Measurements from ENCODE around the gene TSHZ3.
A peak's percentile ranks its signal among the peaks of the same experiment; 100 is the strongest.

Gene TSHZ3, protein sequence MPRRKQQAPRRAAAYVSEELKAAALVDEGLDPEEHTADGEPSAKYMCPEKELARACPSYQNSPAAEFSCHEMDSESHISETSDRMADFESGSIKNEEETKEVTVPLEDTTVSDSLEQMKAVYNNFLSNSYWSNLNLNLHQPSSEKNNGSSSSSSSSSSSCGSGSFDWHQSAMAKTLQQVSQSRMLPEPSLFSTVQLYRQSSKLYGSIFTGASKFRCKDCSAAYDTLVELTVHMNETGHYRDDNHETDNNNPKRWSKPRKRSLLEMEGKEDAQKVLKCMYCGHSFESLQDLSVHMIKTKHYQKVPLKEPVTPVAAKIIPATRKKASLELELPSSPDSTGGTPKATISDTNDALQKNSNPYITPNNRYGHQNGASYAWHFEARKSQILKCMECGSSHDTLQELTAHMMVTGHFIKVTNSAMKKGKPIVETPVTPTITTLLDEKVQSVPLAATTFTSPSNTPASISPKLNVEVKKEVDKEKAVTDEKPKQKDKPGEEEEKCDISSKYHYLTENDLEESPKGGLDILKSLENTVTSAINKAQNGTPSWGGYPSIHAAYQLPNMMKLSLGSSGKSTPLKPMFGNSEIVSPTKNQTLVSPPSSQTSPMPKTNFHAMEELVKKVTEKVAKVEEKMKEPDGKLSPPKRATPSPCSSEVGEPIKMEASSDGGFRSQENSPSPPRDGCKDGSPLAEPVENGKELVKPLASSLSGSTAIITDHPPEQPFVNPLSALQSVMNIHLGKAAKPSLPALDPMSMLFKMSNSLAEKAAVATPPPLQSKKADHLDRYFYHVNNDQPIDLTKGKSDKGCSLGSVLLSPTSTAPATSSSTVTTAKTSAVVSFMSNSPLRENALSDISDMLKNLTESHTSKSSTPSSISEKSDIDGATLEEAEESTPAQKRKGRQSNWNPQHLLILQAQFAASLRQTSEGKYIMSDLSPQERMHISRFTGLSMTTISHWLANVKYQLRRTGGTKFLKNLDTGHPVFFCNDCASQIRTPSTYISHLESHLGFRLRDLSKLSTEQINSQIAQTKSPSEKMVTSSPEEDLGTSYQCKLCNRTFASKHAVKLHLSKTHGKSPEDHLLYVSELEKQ

DNA sequence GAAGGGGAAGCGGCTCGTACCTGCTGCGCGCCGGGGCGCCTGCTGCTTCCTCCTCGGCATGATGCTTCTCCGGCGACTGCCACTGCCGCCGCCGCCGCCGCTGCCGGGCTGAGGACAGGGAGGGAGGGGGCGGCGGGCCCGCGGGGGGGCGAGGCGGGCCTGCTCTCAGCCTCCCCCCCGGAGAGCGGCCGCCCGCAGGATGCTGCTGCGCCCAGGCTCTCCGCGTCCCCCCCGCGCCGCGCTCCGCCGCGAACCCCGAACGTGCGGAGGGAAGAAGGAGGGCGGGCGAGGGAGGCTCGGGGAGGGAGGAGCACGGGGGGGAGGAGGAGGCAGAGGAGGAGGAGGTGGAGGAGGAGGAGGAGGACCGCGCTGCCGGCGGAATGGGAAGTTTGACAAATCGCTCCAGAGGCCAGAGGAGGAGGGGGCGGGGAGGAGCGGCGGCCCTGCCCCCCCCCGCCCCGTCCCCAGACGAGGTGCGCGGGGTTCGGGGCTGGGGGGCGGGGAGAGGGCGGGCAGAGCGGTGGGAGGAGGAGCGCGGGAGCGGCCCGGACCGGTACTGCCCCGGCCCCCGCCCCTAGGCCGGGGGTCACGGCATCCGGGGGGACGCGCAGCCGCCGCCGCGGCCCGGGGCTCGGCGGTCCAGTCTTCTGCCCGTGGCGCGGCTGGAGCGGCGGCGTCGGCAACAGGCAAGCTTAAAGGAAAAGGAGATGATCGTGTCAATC, at the start of gene TSHZ3:
TSS of gene TSHZ3 (minus strand) at position 277 of the 722 bp plus-strand sequence. CDS start at position 60, 217 bp downstream.
- DNase-seq = peak; percentile 51

DNA sequence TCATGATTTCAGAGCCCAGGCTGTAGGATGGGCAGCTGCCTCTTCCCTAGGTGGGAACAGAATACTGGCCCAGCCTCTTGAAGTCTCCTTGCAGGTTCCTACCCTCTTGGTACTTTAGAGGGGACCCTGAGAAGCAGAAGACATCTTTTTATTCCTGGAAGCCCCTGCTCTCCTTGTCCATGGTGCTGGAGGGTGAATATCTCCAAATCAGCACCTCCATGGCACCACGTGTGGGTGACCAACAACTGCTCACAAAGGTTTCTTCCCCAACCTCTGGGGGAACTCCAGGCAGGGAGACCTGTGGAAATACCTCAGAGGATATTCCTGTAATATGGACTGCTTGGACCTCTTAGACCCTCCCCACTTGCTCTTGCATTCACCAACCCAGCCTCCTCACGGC, 48.1 kb upstream of the TSHZ3 start:
- DNase-seq = no peak

DNA sequence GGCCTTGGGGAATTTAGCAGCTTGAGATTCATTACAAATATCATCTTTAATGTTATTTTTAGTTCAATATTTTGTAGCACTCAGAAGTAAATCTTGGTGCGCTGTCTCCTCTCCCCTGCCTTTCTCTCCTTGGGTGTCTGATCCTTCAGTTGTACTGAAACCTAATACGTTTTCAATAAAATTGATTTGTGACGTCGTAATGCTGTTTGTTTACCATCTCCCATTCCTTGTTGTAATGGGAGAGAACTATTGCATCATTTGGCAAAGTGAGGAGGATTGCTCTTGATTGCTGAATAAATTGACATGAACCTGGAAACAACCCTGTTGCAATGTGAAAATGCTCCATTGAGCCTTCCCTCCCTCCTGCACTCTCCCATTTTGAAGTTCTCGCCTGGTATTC, 43.2 kb upstream of the TSHZ3 start:
- DNase-seq = no peak

DNA sequence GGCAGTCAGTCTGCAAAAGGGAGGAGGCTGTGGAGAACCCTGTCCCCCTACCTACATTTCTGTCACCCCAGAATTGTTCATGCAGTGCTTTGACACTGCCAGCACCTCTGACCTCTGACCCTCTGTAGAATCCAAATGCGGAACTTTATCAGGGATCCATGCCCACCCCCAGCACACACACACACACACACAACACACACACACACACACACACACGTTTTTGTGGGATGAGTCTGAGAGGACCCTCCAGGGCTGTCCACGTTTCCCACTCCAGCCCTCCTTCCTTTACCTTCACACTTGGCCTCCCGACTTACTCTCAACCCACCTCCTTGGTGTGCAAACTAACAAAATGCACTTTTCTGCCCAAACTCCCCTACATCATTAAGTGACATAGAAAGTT, 42.3 kb upstream of the TSHZ3 start:
- no peak for DNase-seq

DNA sequence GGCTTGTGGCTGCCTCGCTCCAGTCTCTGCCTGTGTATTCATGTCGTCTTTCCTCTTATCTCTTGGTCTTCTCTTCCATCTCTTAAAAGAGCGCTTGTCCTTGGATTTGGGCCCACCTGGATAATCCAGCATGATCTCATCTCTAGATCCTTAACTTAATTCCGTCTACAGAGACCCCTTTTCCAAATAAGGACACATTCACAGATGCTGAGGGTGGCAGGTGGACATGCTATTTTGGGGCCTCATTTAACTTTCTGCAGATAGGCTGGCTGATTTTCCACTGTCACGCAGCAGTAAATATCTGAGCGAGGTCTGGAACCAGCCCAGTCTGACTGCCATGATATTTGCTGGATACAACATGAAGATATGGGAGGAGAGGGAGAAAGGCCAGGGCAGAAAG, 41.5 kb upstream of the TSHZ3 start:
- no peak for DNase-seq

DNA sequence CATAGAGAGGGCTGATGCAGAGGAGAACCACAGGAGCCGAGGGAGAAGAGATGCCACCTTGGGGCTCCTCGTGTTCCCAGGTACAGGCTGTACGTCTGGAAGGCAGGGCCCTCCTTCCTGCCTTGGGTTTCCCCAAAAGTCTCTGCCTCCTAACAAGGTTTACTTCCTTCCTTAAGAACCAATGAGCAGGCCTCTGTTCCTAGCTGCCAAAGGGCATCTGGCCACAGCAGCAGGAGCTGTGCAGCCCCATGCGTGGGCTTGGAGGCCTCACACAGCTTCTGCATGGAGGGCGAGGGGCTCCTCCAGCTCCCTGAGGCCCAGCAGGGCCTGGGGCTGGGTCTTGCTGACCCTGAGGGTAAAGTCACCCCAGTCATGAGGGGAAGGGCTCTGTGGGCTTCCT, 40.6 kb upstream of the TSHZ3 start:
- no peak for DNase-seq

DNA sequence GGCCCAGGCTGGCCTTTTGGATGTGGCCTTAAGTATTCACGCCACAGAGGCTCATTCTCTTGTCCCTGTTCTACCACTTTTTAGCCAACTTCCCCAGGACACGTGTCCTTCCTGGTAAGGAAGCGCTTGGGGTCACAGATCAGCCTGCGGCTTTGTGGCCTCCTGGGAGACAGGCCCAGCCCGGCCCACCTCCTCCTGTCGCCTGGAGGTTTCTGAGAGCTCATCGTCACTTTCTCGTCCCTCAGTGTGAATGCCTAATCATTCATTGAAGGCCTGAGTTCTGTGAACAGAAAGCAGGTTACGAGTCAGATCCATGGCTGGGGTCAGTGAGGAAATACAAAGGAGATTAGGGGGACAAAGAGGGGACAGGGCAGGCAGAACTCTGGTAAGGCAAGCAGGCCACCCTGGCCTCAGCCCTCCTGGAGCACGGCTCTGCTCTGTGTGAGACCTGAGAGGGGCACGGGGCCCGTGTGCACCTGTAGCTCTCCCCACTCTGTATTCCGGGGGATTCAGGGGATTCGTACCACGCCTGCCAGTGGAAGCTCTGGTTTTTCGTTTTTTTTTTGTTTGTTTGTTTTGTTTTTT, 38.6 kb upstream of the TSHZ3 start:
- no peak for DNase-seq

DNA sequence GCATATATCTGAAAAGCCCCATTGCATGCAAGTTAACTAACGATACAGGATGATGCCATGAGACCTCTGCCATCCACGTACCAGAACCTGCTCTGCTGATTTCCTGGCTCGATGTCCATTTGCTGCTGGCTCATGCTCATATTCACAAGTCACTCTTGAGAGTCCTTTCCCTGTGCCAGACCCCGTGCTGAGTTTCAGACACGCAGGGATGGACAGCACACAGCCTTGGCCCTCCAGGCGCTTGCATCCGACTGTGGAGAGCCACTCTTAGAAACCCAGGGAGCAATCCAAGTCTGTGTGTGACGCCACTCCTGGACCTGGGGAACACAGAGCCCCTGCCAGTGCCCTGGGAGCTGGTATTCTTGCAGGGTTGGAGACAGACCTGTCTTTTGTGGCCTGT, 37.6 kb upstream of the TSHZ3 start:
- no peak for DNase-seq

DNA sequence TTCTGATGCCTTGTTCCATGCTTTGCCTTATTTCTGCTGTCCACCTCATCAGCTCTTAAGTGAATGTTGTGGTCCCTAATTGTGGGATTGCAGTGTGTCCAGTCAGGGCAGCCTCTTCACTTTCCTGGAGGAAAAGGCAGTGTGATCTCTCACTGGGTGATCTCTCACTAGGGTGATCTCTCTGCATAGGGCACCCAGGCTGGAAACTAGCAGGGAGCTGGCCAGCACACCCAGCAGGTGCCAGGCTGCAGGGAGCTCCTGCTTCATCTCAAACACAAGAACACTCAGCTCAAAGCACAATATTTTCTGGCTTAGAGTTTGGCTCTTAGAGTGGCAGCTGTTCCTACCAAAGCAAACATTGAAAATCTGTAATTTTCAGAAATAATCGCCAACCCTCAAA, 36.5 kb upstream of the TSHZ3 start:
- no peak for DNase-seq

DNA sequence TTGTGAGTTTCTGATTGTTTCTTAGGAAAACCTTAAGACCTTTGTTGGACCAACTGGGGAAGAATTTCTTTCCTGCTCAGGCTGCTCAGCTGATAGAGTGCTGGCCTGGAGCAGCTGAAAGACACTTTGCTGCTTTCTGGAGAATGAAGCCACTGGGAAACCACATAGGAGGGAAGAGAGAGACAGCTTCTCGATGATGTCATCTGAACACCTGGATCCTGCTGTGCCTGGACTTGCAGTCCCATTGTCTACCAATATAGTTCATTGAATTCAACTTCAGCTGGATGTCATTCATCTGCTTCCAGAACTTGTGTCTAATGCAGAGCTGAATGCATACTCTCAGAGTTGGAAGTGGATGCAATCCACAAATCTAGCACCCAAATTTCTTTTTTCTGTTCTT, 34.3 kb upstream of the TSHZ3 start:
- DNase-seq = no peak

DNA sequence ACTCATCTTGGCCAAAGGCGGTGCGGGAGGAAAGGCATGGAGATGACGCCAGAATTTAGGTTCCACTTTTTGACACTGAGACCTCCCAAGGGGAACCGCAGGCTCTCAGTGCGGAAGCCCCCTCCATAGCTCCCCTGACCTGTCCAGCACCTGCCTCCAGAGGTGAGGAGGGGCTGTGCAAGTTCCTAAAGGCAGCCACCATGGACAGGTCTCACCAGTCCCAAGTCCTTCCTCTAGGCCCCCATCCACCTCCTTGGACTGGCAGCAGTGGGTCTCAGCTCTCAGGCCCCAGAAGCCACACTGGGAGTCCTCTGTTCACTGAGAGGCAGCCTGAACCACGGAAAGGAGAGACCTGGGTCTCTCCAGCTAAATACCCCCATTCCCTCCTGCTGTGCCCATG, 31.6 kb upstream of the TSHZ3 start:
- no peak for DNase-seq

DNA sequence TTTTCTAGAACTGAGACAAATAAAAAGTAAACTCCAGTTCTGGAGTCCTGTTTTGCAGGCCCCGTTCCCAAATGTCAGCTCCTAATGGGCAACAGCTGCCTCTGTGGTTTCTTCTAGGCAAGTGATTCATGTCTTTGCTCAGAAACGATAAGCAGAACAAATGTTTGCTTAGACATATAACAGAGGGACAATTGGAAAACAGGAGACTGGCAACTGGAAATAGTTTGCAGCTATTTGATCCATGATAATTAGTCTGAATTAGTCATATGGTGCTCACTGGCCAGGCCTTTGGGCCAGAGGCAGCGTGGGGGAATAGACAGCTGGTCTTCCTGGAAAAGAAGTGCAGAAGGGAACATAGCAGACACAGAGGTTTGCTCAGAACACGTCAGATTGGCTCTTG, 29.2 kb upstream of the TSHZ3 start:
- DNase-seq = peak; percentile 57

DNA sequence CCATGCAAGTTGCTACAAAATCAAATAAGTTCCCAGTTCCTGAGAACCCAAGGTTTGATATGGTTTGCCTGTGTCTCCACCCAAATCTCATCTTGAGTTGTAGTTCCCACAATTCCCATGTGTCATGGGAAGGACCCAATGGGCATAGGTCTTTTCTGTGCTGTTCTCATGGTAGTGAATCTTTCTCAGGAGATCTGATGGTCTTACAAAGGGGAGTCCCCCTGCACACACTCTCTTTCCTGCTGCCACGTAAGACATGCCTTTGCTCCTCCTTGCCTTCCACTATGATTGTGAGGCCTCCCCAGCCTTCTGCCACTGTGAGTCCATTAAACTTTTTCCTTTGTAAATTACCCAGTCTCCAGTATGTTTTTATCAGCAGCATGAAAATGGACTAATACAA, 28.5 kb upstream of the TSHZ3 start:
- DNase-seq = no peak

DNA sequence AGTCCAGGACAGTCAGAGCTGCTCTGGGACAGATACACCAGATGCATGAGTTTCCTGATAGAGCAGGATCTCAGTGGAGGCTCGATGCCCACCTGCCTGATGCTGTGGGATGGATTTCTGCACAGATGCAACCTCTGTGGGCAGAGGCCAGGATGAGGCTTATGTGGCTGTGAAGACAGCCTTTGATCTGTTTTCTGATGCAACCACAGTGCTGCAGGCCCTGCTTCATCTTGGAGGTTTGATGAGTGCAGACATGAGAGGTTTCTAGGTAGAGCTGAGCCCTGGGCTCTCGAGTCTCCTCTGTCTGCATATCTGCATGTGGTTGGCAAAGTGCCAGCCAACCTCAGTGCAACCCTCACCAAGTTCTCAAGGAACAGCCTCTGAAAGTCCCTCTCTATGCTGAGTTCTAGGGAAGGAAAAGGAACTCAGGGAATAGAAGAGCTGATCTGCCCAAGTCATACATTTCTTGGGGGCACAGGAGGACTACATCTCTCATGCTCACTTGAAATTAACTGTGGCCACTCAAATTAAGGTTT, 23.1 kb upstream of the TSHZ3 start:
- DNase-seq = no peak

DNA sequence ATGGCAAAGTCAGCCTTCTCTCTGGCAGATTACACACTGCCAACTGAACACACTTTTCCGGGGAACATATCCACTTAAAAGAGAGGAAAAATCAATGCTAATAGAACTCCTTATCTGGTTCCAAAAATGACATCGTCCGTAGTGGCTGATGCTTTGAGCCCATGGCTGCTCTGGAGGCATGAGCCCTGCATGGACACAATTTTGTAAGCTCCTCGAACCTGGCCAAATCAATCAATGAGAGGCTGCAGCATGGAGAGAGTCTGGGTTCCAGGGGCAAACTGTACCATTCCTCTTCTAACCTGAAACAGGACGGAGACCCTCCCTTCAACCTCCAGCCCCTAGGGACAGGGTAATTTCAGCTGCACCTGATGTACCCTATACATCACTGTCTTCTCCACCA, 21.0 kb upstream of the TSHZ3 start:
- no peak for DNase-seq

DNA sequence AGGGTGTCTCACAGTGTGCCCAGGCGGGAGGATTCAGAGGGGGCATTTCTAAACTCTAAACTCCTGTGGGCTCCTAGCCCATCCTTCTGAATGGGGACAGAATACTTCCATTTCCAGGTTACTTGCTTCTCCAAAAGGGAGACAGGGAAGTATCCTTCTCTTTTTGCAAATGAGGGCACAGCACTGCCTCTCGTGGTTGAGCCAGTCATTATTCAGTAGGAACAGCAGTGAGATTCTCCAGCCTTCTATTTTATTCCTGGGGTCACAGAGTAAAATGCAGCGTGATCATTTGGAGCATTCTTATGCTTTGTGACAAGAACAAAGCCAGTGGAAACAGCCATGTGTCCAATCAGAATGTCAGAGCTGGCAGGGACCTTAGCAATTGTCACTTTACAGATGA, 15.7 kb upstream of the TSHZ3 start:
- DNase-seq = no peak

DNA sequence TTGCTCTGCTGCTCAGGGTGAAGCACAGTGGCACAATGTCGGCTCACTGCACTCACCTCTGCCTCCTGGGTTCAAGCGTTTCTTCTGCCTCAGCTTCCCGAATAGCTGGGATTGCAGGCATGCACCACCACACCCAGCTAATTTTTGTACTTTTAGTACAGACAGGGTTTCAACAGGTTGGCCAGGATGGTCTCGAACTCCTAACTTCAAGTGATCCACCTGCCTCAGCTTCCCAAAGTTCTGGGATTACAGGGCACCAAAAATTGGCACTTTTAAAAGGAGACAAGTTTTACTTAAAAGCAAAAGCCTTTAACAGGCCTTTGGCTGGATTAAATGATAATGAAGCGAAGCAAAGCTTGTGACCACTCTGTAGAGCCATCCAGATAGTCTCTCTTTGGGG, 12.5 kb upstream of the TSHZ3 start:
- no peak for DNase-seq

DNA sequence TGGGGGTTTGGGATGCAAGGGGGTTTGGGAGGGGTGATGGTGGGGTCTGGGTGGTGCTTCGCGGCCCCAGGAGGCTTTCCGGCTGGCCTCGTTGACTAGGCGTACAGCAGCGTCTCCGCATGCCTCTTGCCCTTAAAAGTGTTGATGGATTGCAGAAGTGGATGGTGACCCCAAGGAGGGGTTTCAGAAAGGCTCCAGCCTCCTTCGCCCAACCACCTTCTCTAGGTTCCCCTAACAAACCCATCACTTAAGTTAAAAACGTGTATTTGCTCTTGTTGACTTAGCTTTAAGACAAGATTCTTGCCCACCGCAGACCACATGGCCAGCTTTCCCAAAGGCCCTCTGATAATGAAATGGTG, 8.1 kb upstream of the TSHZ3 start:
- DNase-seq = no peak

DNA sequence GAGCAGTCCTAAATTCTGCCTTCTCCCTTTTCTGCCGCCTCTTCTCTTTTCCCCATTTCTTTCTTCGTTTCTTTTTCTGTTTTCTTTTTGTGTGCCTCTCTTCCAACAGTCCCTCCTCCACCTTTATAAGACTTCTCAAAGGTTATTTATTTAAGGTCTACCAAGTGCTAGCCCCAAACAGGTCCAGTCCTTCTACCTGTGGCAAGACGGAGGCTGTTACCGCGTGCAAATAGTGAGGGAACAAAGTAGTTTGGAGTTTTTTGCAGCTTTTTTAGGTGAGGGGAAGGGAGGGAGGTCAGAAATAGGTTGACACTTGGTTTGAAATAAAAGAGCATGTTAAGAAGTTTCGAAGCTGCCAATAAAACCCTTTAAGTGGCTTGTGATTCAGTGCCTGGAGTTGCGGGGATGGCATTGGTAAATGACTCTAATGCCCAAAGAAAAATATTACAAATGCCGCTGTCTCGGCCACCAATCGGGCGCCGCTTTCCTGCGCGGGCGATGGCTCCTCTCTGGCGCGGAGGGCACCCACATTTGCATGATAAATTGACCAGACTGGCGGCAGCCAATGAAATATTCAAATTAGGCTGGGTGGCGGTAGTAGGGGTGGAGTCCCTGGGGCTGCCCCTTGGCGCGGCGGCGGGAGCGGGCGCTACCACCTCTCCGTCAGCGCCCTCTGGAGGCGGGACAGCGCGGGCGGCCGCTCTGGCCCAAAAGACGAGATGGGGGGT, 7.5 kb upstream of the TSHZ3 start:
- no peak for DNase-seq

DNA sequence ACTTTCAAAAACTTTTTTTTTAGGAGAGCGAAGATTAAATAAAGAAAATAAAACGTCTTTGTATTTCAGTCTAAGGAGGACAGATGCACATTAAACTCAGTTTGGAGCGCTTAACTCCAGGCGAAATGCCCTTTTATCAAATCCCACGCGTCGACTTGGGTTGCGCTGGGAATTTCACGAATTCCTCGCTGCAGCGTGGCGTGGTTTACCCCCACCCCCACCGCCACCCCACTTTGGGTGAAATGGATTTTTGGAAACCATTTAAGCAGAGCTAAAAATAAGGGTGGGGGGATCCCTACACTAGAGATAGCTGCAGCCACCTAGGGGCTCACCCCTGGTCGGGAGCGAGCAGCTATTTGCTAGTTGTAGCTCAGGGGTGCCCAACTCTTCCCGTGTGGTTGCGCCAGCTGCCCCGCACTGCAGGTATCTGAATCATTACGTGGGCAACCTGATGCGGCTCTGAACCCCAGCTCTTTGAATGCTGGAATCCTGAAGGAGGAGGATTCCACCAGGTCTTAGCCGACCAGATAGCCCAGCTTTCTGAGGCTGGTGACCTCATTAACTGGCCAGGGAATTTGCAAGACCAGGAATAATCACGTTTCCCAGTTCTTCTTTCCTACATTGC, 6.5 kb upstream of the TSHZ3 start:
- DNase-seq = no peak

All from T1000 (cell line).